Measurements from ENCODE around the gene MEA1.

MEA1 gene

GRCh38 chr6:43059168-43060033 lies 45.7 kb upstream of the MEA1 start, which contains the start of the genes KLC4 and MRPL2:
Gene KLC4 (plus strand): TSS chr6:43059631. CDS start chr6:43061336, 1,705 bp downstream.
Gene MRPL2 (minus strand): TSS chr6:43059434. CDS start chr6:43059381, 53 bp downstream.
- H3K9me3 ChIP-seq: no peaks in the 10 kb centered on the region
- peaks cover 4 to 30% (median 23%) of the 10 kb centered on the region in 4 donors for H3K4me1 ChIP-seq
- peak within 1 kb of the TSS; percentile 76 to 92 for H3K4me3 ChIP-seq
- H3K27me3 ChIP-seq: no peaks in the 10 kb centered on the region
- DNase-seq: peak; percentile 98 to 99
- TF ChIP-seq CTCF (IDR thresholded peaks at IDR 0.05): no peak
- intact Hi-C loops (cut with DNase I; ENCODE audit: low total_unique reads): no loop called here
- H3K27ac ChIP-seq: peak within 1 kb of the TSS; percentile 83 to 91
- H3K36me3 ChIP-seq: peaks cover 0 to 54% (median 35%) of the 10 kb centered on the region in 3 donors

GRCh38 chr6:43058531-43058930 lies 44.8 kb upstream of the MEA1 start:
- peaks cover 0 to 45% (median 35%) of the 10 kb centered on the region in 3 donors for H3K36me3 ChIP-seq
- peak overlapping the region; percentile 83 to 91 for H3K27ac ChIP-seq
- intact Hi-C loops (cut with DNase I; ENCODE audit: low total_unique reads): no loop called here

GRCh38 chr6:43055966-43056365 lies 42.2 kb upstream of the MEA1 start:
- Histone ChIP-seq H3K36me3 (peaks cover 0 to 32% (median 25%) of the 10 kb centered on the region in 3 donors), H3K27me3 (no peaks in the 10 kb centered on the region), H3K9me3 (no peaks in the 10 kb centered on the region), H3K27ac (no peak overlapping the region), H3K4me1 (peaks cover 4 to 45% (median 28%) of the 10 kb centered on the region in 4 donors), H3K4me3 (no peak overlapping the region)
- no peak for DNase-seq
- intact Hi-C loops (cut with DNase I; ENCODE audit: low total_unique reads): no loop called here
- TF ChIP-seq CTCF (IDR thresholded peaks at IDR 0.05): no peak

More at GRCh38 chr6:43058531-43058930, 44.8 kb upstream of the MEA1 start:
- no peak for TF ChIP-seq CTCF (IDR thresholded peaks at IDR 0.05)
- no peaks in the 10 kb centered on the region for H3K9me3 ChIP-seq
- no peak for DNase-seq
- no peaks in the 10 kb centered on the region for H3K27me3 ChIP-seq
- peaks cover 4 to 34% (median 25%) of the 10 kb centered on the region in 4 donors for H3K4me1 ChIP-seq
- H3K4me3 ChIP-seq: peak overlapping the region; percentile 76 to 92

GRCh38 chr6:43054206-43054943 lies 40.6 kb upstream of the MEA1 start:
- intact Hi-C loops (cut with DNase I; ENCODE audit: low total_unique reads): loop anchor here (5.0 kb wide), 1 partner anchor 42 kb away; the partner anchor contains the start of genes KLHDC3 and MEA1
- no peak for TF ChIP-seq CTCF (IDR thresholded peaks at IDR 0.05)
- Histone ChIP-seq H3K4me3 (peak overlapping the region; percentile 64), H3K36me3 (peaks cover 0 to 43% (median 33%) of the 10 kb centered on the region in 3 donors), H3K4me1 (peaks cover 4 to 35% (median 20%) of the 10 kb centered on the region in 4 donors), H3K27ac (peak overlapping the region; percentile 86 to 95), H3K9me3 (no peaks in the 10 kb centered on the region), H3K27me3 (no peaks in the 10 kb centered on the region)
- DNase-seq: no peak

- Histone ChIP-seq H3K4me3 (peak within 1 kb of the TSS; percentile 64), H3K4me1 (peaks cover 3 to 31% (median 18%) of the 10 kb centered on the region in 4 donors), H3K27me3 (no peaks in the 10 kb centered on the region), H3K9me3 (no peaks in the 10 kb centered on the region), H3K27ac (peak within 1 kb of the TSS; percentile 86 to 95), H3K36me3 (peaks cover 0 to 50% (median 36%) of the 10 kb centered on the region in 3 donors)
- no peak for TF ChIP-seq CTCF (IDR thresholded peaks at IDR 0.05)
- intact Hi-C loops (cut with DNase I; ENCODE audit: low total_unique reads): loop anchor here (5.0 kb wide), 1 partner anchor 41 kb away; the partner anchor contains the start of genes KLHDC3 and MEA1
- DNase-seq: peak; percentile 93 to 96
Observed at GRCh38 chr6:43053545-43054205, 39.9 kb upstream of the MEA1 start, which contains the start of gene CUL7. Gene CUL7 (minus strand): TSS chr6:43053851. CDS start chr6:43052788, 1,063 bp downstream.

Measured in tibial artery (tissue), 4 donors.